ENCODE measurements around the gene IFNG. TPM values are rescaled to one million over a fixed set of nuclear protein-coding genes. Genes with fewer than 3 reads are reported as not detected.

The IFNG gene
- total and polyA plus RNA-seq, 2 donors from 2014 or later = not detected

GRCh38 chr12:68129979-68130378 lies 29.6 kb downstream of the IFNG start:
- no peak for TF ChIP-seq CTCF (IDR thresholded peaks at IDR 0.05; ENCODE audit: borderline replicate concordance, extremely low read depth, insufficient read depth)
- FAIRE-seq (no peak), DNase-seq (no peak)
- Histone ChIP-seq H3K27me3 (ENCODE audit: control insufficient read depth, insufficient read depth, low read length) (no peaks in the 10 kb centered on the region), H3K9ac (ENCODE audit: low read length in 3 of 3) (no peak overlapping the region), H3K9me3 (ENCODE audit: control insufficient read depth in 2 of 3, insufficient read depth in 1 of 3, low read length in 3 of 3) (peaks cover 0 to 14% (median 6%) of the 10 kb centered on the region in 3 donors), H3K36me3 (ENCODE audit: control insufficient read depth in 2 of 3, insufficient read depth in 3 of 3, low read length in 3 of 3) (no peaks in the 10 kb centered on the region), H3K27ac (ENCODE audit: low read depth in 2 of 2, low read length in 2 of 2) (no peak overlapping the region), H3K4me1 (ENCODE audit: control insufficient read depth in 2 of 3, insufficient read depth in 2 of 3, low read depth in 1 of 3, low read length in 3 of 3) (no peaks in the 10 kb centered on the region), H3K4me3 (ENCODE audit: low read length in 3 of 3) (no peak overlapping the region)
- intact Hi-C loops (cut with DNase I) = no loop called here

GRCh38 chr12:68122236-68122920 lies 37.2 kb downstream of the IFNG start:
- Histone ChIP-seq H3K27ac (ENCODE audit: low read depth in 2 of 2, low read length in 2 of 2) (no peak overlapping the region), H3K4me1 (ENCODE audit: control insufficient read depth in 2 of 3, insufficient read depth in 2 of 3, low read depth in 1 of 3, low read length in 3 of 3) (no peaks in the 10 kb centered on the region), H3K4me3 (ENCODE audit: low read length in 3 of 3) (no peak overlapping the region), H3K9me3 (ENCODE audit: control insufficient read depth in 2 of 3, insufficient read depth in 1 of 3, low read length in 3 of 3) (no peaks in the 10 kb centered on the region), H3K27me3 (ENCODE audit: control insufficient read depth, insufficient read depth, low read length) (no peaks in the 10 kb centered on the region), H3K36me3 (ENCODE audit: control insufficient read depth in 2 of 3, insufficient read depth in 3 of 3, low read length in 3 of 3) (no peaks in the 10 kb centered on the region), H3K9ac (ENCODE audit: low read length in 3 of 3) (no peak overlapping the region)
- TF ChIP-seq CTCF (IDR thresholded peaks at IDR 0.05; ENCODE audit: borderline replicate concordance, extremely low read depth, insufficient read depth) = no peak
- FAIRE-seq (no peak), DNase-seq (no peak)
- intact Hi-C loops (cut with DNase I) = no loop called here

GRCh38 chr12:68121143-68121542 lies 38.4 kb downstream of the IFNG start:
- Histone ChIP-seq H3K27me3 (ENCODE audit: control insufficient read depth, insufficient read depth, low read length) (no peaks in the 10 kb centered on the region), H3K4me3 (ENCODE audit: low read length in 3 of 3) (no peak overlapping the region), H3K27ac (ENCODE audit: low read depth in 2 of 2, low read length in 2 of 2) (no peak overlapping the region), H3K4me1 (ENCODE audit: control insufficient read depth in 2 of 3, insufficient read depth in 2 of 3, low read depth in 1 of 3, low read length in 3 of 3) (no peaks in the 10 kb centered on the region), H3K9ac (ENCODE audit: low read length in 3 of 3) (no peak overlapping the region), H3K9me3 (ENCODE audit: control insufficient read depth in 2 of 3, insufficient read depth in 1 of 3, low read length in 3 of 3) (no peaks in the 10 kb centered on the region), H3K36me3 (ENCODE audit: control insufficient read depth in 2 of 3, insufficient read depth in 3 of 3, low read length in 3 of 3) (no peaks in the 10 kb centered on the region)
- intact Hi-C loops (cut with DNase I) = no loop called here
- no peak for FAIRE-seq
- no peak for DNase-seq
- TF ChIP-seq CTCF (IDR thresholded peaks at IDR 0.05; ENCODE audit: borderline replicate concordance, extremely low read depth, insufficient read depth) = no peak
